HUDEP-2 (cell line): ENCODE results near the gene CEBPG.

ENCODE experiments used
- DNase-seq, 76 experiments: peaks; one replicate each; lab custom pipeline; 2025; ENCODE audit not compliant: unreplicated experiment in 76 of 76; lab: John Stamatoyannopoulos, UW

Gene CEBPG

GRCh38 chr19:33403221-33403972 is 29.9 kb downstream of the CEBPG start:
- DNase-seq: no peak

- DNase-seq: no peak
These were observed 30.4 kb downstream of the CEBPG start for GRCh38 chr19:33403973-33404304.

- DNase-seq: no peak
These were observed 31.2 kb downstream of the CEBPG start for GRCh38 chr19:33404506-33405253.

DNA sequence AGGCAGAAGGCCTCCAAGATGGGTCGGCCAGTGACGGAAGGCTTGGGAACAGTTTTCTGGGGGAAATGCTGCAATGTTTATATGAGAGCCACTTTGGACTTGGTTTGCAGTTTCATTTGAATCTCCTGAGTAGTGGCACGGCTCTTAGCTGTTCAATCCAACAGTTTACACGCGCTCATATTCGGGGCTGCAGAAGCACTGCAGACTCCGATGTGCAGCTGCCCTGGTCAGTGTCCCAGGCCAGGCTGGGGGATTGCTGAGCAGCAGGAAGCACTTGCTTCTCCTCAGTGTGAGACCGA is 31.7 kb downstream of the CEBPG start:
- no peak for DNase-seq

GRCh38 chr19:33405553-33406461 is 32.3 kb downstream of the CEBPG start:
- DNase-seq: no peak

GRCh38 chr19:33406521-33407139 is 33.1 kb downstream of the CEBPG start:
- peak in 66 of 76 experiments; percentile 18 to 90 (median 67) for DNase-seq

- DNase-seq: no peak
These were observed 33.6 kb downstream of the CEBPG start for GRCh38 chr19:33407140-33407551.

DNA sequence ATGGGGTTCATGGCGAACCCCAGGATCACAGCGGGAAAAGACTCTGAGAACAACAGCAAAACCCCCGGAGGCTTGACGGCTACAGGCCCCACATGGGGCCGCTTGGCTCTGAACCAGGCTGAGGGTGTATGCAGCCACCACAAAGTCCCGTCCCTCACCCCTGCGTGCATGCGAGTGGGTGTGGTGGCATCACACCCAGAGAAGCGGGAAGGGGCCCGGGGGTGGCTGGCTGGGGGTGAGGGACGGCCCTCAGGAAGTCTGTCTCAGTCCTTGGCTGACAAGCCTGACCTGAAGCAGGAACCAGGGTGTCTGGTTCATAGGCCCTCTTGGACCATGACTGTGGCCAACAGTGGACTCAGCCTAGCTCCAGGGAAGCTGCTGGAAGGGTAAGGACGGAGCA is 34.2 kb downstream of the CEBPG start:
- peak in 67 of 76 experiments; percentile 16 to 83 (median 64) for DNase-seq

DNA sequence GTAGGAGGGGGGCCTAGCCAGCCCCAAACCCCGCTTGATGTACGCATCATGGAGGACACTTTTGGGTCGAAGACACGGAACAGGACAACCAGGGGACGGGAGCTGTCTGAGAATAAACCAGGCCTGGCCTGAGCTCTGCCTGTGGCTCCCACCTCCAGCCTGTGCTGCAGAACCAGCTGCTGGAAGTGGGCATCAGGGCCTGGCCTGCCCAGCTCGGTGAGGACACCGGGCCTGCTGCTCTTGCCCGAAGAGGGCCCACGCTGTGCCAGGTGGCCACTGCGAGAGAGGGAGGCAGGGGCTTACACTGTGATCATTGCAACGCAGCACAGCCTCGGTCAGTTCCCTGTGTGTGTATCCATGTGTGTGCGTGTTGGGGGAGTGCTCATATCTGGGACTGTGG is 34.6 kb downstream of the CEBPG start:
- DNase-seq: no peak

DNA sequence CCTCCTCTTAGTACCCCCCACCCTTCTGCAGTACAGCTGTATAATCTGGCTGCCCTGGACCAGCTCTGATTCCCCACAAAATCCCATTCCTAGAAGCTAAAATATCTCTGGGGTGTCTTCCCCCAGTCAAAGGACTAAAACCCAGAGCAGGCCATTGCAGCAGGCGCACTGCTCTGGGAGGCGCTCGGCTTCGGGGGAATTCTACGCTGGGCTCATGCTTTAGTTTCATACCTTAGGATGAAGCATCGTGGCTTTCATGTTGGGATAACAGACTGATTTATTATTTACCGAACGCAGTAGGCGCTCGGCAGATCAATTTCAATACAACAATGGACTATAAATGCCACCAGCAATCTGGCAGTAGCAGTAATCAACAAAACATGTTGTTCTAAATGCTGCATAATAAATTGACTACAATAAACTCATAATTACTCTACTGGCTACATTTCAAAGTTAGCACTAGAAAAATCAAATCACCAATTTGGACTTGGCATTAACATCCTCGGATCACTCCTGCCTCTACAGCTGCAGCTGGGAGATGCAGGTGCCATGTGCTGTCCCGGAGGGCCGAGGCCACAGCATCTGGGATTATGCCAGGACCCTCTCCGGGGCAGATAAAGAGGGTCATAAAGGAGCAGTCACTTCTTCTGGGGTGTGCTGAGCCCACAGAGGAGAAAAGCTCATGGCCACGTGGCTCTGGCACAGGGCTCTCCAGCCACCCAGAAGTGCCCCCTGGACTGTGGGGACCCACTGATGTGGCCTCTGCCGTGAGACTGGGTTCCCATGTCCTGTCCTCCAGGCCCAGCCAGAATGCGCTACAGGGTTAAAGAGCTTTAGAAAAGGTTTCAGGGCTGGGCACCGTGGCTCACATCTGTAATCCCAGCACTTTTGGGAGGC is 35.3 kb downstream of the CEBPG start:
- no peak for DNase-seq

DNA sequence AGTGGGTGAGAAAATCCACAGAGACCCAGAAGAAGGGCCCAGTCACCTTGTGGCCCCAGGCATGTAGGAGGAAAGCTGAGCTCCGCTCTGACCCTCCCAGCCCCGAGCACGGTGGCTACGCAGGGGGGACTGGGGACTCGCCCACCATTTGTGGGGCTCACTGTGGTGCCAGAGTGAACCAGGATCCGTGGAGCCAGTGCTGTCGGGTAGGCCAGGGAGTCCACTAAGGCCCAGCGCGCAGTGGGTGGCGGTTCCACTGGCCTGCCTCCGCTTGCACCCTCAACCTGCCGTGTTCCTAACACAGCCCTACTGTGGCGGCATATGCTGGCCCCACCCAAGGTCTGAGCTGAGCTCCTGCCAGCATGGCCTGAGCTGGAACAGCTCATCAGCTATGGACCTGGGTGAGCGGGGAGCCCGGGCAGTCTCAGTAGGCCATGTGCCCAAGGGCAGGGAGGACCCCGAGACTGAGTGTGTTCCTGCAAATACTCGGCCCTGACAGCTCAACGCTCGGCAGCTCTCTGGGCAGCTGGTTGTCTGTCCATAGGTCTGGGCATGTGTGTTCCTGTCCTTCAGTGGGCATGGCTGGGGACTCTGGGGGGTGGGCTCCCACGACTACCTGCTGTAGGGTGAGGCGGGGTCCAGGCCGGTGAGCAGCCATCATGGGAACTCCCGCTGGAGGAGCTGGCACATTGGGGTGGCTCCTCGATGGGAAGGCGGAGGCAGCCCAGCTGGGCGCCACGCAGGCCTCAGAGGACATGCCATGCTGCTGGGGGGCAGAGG is 36.6 kb downstream of the CEBPG start:
- DNase-seq: no peak

DNA sequence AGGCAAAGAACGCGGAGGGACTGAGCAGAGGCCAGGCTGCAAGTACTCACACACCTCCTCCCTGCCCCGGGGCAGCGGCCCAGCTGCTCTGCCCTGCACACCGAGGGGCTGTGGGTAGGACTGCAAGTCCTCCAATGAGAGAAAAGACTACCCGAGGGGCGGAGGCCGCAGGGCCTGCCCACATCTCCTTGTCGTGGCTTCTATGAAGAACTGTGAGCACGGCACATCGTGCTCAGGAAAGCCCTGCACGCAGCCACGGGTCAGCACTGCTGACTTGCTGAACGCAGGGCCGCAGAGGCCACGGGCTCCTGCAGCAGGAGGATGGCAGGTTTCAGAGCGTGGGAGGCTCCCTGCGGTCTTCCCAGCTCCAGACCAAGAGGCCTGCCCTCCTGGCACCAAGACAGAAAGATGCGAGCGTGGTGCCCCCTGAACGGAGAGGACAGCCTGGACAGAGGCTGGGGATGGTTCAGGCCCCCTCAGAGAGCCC is 37.4 kb downstream of the CEBPG start:
- DNase-seq: no peak

- DNase-seq: no peak
These were observed 38.2 kb downstream of the CEBPG start for GRCh38 chr19:33411621-33412180.

DNA sequence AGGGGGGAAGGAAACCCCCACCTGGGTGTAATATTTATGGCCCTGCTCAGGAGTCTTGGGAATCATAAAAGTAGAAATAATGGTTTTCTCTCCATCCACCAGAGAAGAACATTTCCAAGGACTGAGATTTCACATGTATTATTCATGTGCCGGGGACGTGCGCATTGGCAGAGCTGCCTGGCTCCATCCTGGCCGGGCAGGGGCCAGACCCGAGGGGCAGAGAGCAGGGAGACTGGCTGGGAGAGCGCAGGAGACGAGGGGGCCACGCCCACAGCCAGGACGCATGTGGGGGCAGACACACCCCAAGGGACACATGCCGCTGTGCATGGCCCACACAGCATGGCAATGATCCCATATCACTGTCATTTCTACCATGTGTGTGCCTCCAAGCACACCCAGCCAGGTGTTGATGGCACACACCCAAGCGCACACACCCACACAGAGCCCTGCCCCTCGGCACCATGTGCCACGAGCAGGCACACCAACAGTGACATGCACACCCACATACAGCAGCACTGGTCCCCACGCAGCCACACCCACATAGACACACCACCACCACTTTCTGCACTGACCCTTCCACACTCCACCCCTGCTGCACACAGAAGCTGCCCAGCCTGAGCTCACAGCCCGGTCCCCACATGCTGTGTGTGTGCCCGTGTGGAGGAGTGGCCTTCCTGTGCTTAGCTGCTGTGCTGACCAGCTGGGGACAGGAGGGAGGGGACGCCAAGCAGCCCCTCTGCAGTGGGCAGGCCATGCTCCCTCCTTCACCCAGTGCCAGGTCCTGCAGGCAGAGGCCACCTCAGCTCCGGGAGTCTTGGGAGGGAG is 39.3 kb downstream of the CEBPG start:
- peak in 1 of 76 experiments; percentile 27 for DNase-seq

DNA sequence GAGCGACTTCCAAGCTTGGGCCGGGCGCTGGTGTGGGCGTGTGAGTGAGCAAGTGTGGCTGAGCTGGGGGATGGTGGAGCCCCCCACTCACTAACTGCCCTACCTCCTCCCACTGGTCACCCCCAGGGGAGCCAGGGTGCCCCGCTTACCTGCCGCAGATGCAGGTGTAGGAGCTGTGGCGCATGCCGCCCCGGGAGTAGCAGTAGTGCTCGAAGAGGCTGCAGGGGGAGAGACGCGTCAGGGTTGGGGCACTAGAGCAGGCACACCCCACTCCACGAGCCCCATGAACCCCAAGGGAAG is 39.9 kb downstream of the CEBPG start:
- no peak for DNase-seq

GRCh38 chr19:33413868-33414666 is 40.6 kb downstream of the CEBPG start:
- no peak for DNase-seq
